ENCODE data around the gene ZC3H12D.

DNA sequence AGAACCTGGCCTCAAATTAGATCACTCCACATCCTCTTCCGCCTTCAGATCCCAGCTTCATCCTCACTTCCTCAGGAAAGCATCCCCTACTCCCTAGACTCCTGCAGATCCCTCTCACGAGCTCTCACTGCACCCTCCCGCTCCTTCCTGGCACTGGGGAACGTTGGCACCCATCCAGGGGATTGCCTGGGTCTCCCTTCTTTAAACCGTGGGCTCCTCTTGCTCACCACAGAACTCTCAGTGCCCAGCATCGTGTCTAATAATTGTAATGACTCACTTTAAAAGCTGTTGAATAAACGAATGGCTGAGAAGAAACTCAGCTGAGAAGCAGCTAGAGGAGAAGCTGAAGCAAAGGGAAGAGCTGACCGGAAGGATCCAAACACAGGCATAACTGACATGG, 20.4 kb downstream of the ZC3H12D start:
- no peak for TF ChIP-seq CTCF (IDR thresholded peaks at IDR 0.05)
- TF ChIP-seq POLR2A (IDR thresholded peaks at IDR 0.05) = no peak
- no peak for TF ChIP-seq EP300 (IDR thresholded peaks at IDR 0.05)
- TF ChIP-seq POLR2AphosphoS5 (IDR thresholded peaks at IDR 0.05) = no peak

Data from sigmoid colon (tissue), 4 donors.